GM18868 (cell line): ENCODE measurements around the gene AK8.

ENCODE experiments used
- ATAC-seq: cut with Tn5 transposase; IDR thresholded peaks from one replicate; pipeline ENCODE4 v1.9.1; 2021; ENCODE audit warnings: mild to moderate bottlenecking, moderate library complexity; ENCODE audit not compliant: unreplicated experiment

AK8 gene

GRCh38 chr9:132877824-132878694 lies at the start of gene AK8:
TSS of gene AK8 (minus strand) at chr9:132878284. CDS start at chr9:132878255, 29 bp downstream.
- ATAC-seq, result no peak

- no peak for ATAC-seq
Measured at GRCh38 chr9:132927704-132928103, 49.6 kb upstream of the AK8 start.

GRCh38 chr9:132923346-132923902 lies 45.3 kb upstream of the AK8 start:
- ATAC-seq, result no peak

GRCh38 chr9:132919614-132920268 lies 41.7 kb upstream of the AK8 start:
- ATAC-seq, result no peak

GRCh38 chr9:132914924-132915323 lies 36.8 kb upstream of the AK8 start:
- ATAC-seq, result no peak

- no peak for ATAC-seq
Measured at GRCh38 chr9:132912131-132912530, 34.0 kb upstream of the AK8 start.

GRCh38 chr9:132910376-132910775 lies 32.3 kb upstream of the AK8 start:
- no peak for ATAC-seq

GRCh38 chr9:132909311-132909710 lies 31.2 kb upstream of the AK8 start:
- ATAC-seq, result no peak

- no peak for ATAC-seq
Measured at GRCh38 chr9:132908635-132909034, 30.6 kb upstream of the AK8 start.

- ATAC-seq, result no peak
Measured at GRCh38 chr9:132905726-132906125, 27.6 kb upstream of the AK8 start.

GRCh38 chr9:132903574-132904492 lies 25.7 kb upstream of the AK8 start:
- ATAC-seq, result no peak

GRCh38 chr9:132901858-132902831 lies 24.1 kb upstream of the AK8 start:
- ATAC-seq, result no peak

GRCh38 chr9:132898051-132898450 lies 20.0 kb upstream of the AK8 start:
- no peak for ATAC-seq

GRCh38 chr9:132896906-132897305 lies 18.8 kb upstream of the AK8 start:
- ATAC-seq, result no peak

GRCh38 chr9:132896264-132896663 lies 18.2 kb upstream of the AK8 start:
- no peak for ATAC-seq

GRCh38 chr9:132894862-132895835 lies 17.1 kb upstream of the AK8 start:
- ATAC-seq, result no peak

GRCh38 chr9:132894346-132894745 lies 16.3 kb upstream of the AK8 start:
- ATAC-seq, result no peak

- no peak for ATAC-seq
Measured at GRCh38 chr9:132892400-132892799, 14.3 kb upstream of the AK8 start.

GRCh38 chr9:132888151-132888550 lies 10.1 kb upstream of the AK8 start:
- no peak for ATAC-seq
